GM23338 (cell line): ENCODE measurements around the gene SEMA5A. TPM values are rescaled to one million over a fixed set of nuclear protein-coding genes. Genes with fewer than 3 reads are reported as not detected.

Source experiments
- ATAC-seq: fragments of 200-7000 bp; cut with Tn5 transposase; 3 replicates; pipeline ENCODE4 v1.9.1; 2020
- DNase-seq: peaks from one replicate; pipeline ENCODE4 v3.0.0-alpha.2; 2015; ENCODE audit warnings: low spot score
- H2AFZ ChIP-seq: fragments of 200-600 bp; sonication (generic); 2 replicates; pipeline ENCODE4 v1.8.0; 2016; ENCODE audit warnings: antibody characterized with exemption, mild to moderate bottlenecking, moderate library complexity
- H3F3A ChIP-seq: fragments of 200-600 bp; sonication (generic); replicated peaks from 2 replicates; pipeline ENCODE4 v1.8.0; 2017; ENCODE audit warnings: antibody characterized with exemption, mixed run types, low read depth
- H3K27ac ChIP-seq: fragments of 200-600 bp; sonication (generic); 2 replicates; pipeline ENCODE4 v1.6.1; 2016; ENCODE audit warnings: low read depth
- H3K27me3 ChIP-seq: fragments of 200-600 bp; sonication (generic); 2 replicates; pipeline ENCODE4 v1.8.0; 2016; ENCODE audit warnings: mild to moderate bottlenecking, mixed run types, moderate library complexity; ENCODE audit not compliant: insufficient read depth
- H3K36me3 ChIP-seq: fragments of 200-600 bp; sonication (generic); 2 replicates; pipeline ENCODE4 v1.8.0; 2016; ENCODE audit warnings: mild to moderate bottlenecking; ENCODE audit not compliant: insufficient read depth
- H3K4me1 ChIP-seq: fragments of 200-600 bp; sonication (generic); 2 replicates; pipeline ENCODE4 v1.8.0; 2016; ENCODE audit warnings: mild to moderate bottlenecking, moderate library complexity; ENCODE audit not compliant: insufficient read depth
- H3K4me2 ChIP-seq: fragments of 200-600 bp; sonication (generic); 2 replicates; pipeline ENCODE4 v1.7.1; 2017; ENCODE audit warnings: mixed run types
- H3K4me3 ChIP-seq: fragments of 200-600 bp; sonication (generic); 2 replicates; pipeline ENCODE4 v1.6.1; 2016; ENCODE audit warnings: mixed run types
- H3K79me2 ChIP-seq: fragments of 200-600 bp; sonication (generic); replicated peaks from 2 replicates; pipeline ENCODE4 v1.8.0; 2017; ENCODE audit warnings: mild to moderate bottlenecking; ENCODE audit not compliant: insufficient read depth
- H3K9me2 ChIP-seq: fragments of 200-600 bp; sonication (generic); 2 replicates; pipeline ENCODE4 v1.8.0; 2017; ENCODE audit not compliant: insufficient read depth
- H4K20me1 ChIP-seq: fragments of 200-600 bp; sonication (generic); replicated peaks from 2 replicates; pipeline ENCODE4 v1.8.0; 2017; ENCODE audit warnings: mild to moderate bottlenecking; ENCODE audit not compliant: insufficient read depth
- H3K27ac Mint-ChIP-seq: 2 replicates; pipeline ENCODE4 v1.8.0; 2020; ENCODE audit warnings: inconsistent platforms, mild to moderate bottlenecking, moderate library complexity, mixed read lengths
- H3K27me3 Mint-ChIP-seq: 3 replicates; pipeline ENCODE4 v1.8.0; 2022; ENCODE audit warnings: low read depth, mild to moderate bottlenecking, moderate library complexity, mixed read lengths, inconsistent platforms; ENCODE audit not compliant: insufficient read depth, poor library complexity
- H3K36me3 Mint-ChIP-seq: 3 replicates; pipeline ENCODE4 v1.8.0; 2021; ENCODE audit warnings: low read depth, mild to moderate bottlenecking, inconsistent platforms, moderate library complexity, mixed read lengths
- H3K4me1 Mint-ChIP-seq: 3 replicates; pipeline ENCODE4 v1.8.0; 2020; ENCODE audit warnings: mild to moderate bottlenecking, inconsistent platforms, mixed read lengths
- H3K4me3 Mint-ChIP-seq: 3 replicates; pipeline ENCODE4 v1.8.0; 2021; ENCODE audit warnings: moderate library complexity, mild to moderate bottlenecking, inconsistent platforms, mixed read lengths
- H3K9me3 Mint-ChIP-seq: 3 replicates; pipeline ENCODE4 v1.8.0; 2020; ENCODE audit warnings: moderate library complexity, mild to moderate bottlenecking, inconsistent platforms, mixed read lengths
- polyA plus RNA-seq: library from polyadenylated mRNA; unstranded; fragments of >200 nt; fragmentation: Nextera tagmentation; extraction: Ambion mirVana; gene quantifications from 2 replicates; pipeline ENCODE4 v1.2.1, GENCODE V29; 2016
- total RNA-seq: library from RNA; depleted of rRNA; stranded (reverse); fragments of >200 nt; shearing (Covaris generic); gene quantifications from 2 replicates; pipeline ENCODE4 v1.2.3, GENCODE V29; 2014
- TF ChIP-seq, protein P1 (sequence below): fragments of 250-450 bp; sonication (Bioruptor Pico); IDR thresholded peaks from 2 replicates; pipeline ENCODE4 v1.5.0; 2020; ENCODE audit warnings: mild to moderate bottlenecking, moderate library complexity
- TF ChIP-seq, protein P2 (sequence below), 2 experiments: fragments of 200-600 bp in 1 of 2; sonication (generic) in 1 of 2; conservative IDR thresholded peaks; 2 replicates each; pipeline versions ENCODE4 v1.5.1 to v1.6.1; 2016 to 2017; ENCODE audit warnings: antibody characterized with exemption in 2 of 2, low read depth in 2 of 2, mild to moderate bottlenecking in 2 of 2, moderate library complexity in 1 of 2
- TF ChIP-seq, protein P3 (sequence below): IDR thresholded peaks from one replicate; pipeline ENCODE4 v1.6.1; 2018; ENCODE audit warnings: antibody characterized with exemption; ENCODE audit not compliant: unreplicated experiment

The SEMA5A gene
- total and polyA plus RNA-seq, 2 experiments from 2014 or later: 2.1 to 8.1 TPM

DNA sequence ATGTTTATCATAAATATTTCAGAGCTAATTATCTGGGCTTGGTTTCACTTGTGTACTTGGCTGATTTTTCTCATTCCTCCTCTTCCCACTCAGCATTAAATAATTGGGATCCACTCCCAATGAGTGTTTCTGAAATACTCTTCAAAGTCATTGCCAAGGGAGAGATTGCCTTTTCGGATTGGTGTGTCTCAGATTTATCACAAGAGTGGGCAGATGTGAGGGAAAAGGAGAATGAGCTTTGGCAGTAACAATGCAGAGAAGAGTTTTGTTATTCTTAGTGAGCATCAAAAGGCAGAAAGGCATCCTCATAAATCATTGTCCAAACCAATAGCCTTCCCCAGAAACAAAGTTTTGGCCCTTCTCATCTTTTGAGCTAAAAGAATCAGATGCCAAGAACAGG lies 79.2 kb downstream of the SEMA5A start (continued):
- TF ChIP-seq, protein P1, sequence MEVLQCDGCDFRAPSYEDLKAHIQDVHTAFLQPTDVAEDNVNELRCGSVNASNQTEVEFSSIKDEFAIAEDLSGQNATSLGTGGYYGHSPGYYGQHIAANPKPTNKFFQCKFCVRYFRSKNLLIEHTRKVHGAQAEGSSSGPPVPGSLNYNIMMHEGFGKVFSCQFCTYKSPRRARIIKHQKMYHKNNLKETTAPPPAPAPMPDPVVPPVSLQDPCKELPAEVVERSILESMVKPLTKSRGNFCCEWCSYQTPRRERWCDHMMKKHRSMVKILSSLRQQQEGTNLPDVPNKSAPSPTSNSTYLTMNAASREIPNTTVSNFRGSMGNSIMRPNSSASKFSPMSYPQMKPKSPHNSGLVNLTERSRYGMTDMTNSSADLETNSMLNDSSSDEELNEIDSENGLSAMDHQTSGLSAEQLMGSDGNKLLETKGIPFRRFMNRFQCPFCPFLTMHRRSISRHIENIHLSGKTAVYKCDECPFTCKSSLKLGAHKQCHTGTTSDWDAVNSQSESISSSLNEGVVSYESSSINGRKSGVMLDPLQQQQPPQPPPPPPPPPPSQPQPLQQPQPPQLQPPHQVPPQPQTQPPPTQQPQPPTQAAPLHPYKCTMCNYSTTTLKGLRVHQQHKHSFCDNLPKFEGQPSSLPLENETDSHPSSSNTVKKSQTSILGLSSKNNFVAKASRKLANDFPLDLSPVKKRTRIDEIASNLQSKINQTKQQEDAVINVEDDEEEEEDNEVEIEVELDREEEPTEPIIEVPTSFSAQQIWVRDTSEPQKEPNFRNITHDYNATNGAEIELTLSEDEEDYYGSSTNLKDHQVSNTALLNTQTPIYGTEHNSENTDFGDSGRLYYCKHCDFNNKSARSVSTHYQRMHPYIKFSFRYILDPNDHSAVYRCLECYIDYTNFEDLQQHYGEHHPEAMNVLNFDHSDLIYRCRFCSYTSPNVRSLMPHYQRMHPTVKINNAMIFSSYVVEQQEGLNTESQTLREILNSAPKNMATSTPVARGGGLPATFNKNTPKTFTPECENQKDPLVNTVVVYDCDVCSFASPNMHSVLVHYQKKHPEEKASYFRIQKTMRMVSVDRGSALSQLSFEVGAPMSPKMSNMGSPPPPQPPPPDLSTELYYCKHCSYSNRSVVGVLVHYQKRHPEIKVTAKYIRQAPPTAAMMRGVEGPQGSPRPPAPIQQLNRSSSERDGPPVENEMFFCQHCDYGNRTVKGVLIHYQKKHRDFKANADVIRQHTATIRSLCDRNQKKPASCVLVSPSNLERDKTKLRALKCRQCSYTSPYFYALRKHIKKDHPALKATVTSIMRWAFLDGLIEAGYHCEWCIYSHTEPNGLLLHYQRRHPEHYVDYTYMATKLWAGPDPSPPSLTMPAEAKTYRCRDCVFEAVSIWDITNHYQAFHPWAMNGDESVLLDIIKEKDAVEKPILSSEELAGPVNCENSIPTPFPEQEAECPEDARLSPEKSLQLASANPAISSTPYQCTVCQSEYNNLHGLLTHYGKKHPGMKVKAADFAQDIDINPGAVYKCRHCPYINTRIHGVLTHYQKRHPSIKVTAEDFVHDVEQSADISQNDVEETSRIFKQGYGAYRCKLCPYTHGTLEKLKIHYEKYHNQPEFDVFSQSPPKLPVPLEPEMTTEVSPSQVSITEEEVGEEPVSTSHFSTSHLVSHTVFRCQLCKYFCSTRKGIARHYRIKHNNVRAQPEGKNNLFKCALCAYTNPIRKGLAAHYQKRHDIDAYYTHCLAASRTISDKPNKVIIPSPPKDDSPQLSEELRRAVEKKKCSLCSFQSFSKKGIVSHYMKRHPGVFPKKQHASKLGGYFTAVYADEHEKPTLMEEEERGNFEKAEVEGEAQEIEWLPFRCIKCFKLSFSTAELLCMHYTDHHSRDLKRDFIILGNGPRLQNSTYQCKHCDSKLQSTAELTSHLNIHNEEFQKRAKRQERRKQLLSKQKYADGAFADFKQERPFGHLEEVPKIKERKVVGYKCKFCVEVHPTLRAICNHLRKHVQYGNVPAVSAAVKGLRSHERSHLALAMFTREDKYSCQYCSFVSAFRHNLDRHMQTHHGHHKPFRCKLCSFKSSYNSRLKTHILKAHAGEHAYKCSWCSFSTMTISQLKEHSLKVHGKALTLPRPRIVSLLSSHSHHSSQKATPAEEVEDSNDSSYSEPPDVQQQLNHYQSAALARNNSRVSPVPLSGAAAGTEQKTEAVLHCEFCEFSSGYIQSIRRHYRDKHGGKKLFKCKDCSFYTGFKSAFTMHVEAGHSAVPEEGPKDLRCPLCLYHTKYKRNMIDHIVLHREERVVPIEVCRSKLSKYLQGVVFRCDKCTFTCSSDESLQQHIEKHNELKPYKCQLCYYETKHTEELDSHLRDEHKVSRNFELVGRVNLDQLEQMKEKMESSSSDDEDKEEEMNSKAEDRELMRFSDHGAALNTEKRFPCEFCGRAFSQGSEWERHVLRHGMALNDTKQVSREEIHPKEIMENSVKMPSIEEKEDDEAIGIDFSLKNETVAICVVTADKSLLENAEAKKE: no peak
- TF ChIP-seq, protein P2, sequence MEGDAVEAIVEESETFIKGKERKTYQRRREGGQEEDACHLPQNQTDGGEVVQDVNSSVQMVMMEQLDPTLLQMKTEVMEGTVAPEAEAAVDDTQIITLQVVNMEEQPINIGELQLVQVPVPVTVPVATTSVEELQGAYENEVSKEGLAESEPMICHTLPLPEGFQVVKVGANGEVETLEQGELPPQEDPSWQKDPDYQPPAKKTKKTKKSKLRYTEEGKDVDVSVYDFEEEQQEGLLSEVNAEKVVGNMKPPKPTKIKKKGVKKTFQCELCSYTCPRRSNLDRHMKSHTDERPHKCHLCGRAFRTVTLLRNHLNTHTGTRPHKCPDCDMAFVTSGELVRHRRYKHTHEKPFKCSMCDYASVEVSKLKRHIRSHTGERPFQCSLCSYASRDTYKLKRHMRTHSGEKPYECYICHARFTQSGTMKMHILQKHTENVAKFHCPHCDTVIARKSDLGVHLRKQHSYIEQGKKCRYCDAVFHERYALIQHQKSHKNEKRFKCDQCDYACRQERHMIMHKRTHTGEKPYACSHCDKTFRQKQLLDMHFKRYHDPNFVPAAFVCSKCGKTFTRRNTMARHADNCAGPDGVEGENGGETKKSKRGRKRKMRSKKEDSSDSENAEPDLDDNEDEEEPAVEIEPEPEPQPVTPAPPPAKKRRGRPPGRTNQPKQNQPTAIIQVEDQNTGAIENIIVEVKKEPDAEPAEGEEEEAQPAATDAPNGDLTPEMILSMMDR (conservative IDR thresholded peaks at IDR 0.05; ENCODE audit: low read depth in 2 of 2): no peak
- TF ChIP-seq, protein P3, sequence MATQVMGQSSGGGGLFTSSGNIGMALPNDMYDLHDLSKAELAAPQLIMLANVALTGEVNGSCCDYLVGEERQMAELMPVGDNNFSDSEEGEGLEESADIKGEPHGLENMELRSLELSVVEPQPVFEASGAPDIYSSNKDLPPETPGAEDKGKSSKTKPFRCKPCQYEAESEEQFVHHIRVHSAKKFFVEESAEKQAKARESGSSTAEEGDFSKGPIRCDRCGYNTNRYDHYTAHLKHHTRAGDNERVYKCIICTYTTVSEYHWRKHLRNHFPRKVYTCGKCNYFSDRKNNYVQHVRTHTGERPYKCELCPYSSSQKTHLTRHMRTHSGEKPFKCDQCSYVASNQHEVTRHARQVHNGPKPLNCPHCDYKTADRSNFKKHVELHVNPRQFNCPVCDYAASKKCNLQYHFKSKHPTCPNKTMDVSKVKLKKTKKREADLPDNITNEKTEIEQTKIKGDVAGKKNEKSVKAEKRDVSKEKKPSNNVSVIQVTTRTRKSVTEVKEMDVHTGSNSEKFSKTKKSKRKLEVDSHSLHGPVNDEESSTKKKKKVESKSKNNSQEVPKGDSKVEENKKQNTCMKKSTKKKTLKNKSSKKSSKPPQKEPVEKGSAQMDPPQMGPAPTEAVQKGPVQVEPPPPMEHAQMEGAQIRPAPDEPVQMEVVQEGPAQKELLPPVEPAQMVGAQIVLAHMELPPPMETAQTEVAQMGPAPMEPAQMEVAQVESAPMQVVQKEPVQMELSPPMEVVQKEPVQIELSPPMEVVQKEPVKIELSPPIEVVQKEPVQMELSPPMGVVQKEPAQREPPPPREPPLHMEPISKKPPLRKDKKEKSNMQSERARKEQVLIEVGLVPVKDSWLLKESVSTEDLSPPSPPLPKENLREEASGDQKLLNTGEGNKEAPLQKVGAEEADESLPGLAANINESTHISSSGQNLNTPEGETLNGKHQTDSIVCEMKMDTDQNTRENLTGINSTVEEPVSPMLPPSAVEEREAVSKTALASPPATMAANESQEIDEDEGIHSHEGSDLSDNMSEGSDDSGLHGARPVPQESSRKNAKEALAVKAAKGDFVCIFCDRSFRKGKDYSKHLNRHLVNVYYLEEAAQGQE: no peak

DNA sequence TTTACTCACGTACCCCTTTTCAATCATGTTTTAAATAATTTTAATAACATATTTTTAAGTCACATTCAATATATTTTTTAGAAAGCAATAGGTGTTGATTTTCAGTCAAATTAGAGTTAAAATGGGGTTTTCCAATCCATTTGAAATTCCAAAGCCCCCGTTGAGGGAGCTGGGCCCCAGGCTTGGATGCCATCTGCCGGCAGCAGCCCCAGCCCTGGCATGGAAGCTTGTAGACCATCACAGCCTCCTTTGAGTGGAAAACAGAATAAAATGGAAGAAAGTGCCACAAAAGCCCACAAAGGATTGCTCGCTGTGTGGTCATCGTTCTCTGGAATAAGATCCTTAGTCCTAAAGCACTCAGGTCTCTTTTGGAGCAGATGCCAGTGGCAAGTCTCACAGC lies 81.4 kb downstream of the SEMA5A start:
- H3K9me2 ChIP-seq: 0 out of 2 replicates have a peak, but pooled peaks cover 6% of the 10 kb centered on the region
- TF ChIP-seq, protein P1: no peak

More for the DNA sequence above, 81.4 kb downstream of the SEMA5A start:
- no peak overlapping the region for H2AFZ ChIP-seq
- no peaks in the 10 kb centered on the region for H3K9me3 Mint-ChIP-seq
- no peaks in the 10 kb centered on the region for H3F3A ChIP-seq
- ATAC-seq (no peak), DNase-seq (no peak)
- no peaks in the 10 kb centered on the region for H3K79me2 ChIP-seq
- no peak overlapping the region for H3K27ac Mint-ChIP-seq
- H3K4me2 ChIP-seq: no peak overlapping the region
- H3K4me1 ChIP-seq: no peaks in the 10 kb centered on the region
- H3K27me3 Mint-ChIP-seq: no peaks in the 10 kb centered on the region
- no peaks in the 10 kb centered on the region for H4K20me1 ChIP-seq
- H3K27me3 ChIP-seq: no peaks in the 10 kb centered on the region
- no peak overlapping the region for H3K27ac ChIP-seq
- H3K36me3 ChIP-seq: no peaks in the 10 kb centered on the region
- H3K4me3 ChIP-seq: no peak overlapping the region
- H3K36me3 Mint-ChIP-seq: no peaks in the 10 kb centered on the region
- no peaks in the 10 kb centered on the region for H3K4me1 Mint-ChIP-seq
- no peak overlapping the region for H3K4me3 Mint-ChIP-seq
